ENCODE results near the gene CEP131.
A peak's percentile ranks its signal among the peaks of the same experiment; 100 is the strongest.
"Not testable (repeated sequence)": the region's sequence is repeated elsewhere in the genome, so short reads cannot be mapped to it uniquely, and the experiment has no call there.

The CEP131 gene

DNA sequence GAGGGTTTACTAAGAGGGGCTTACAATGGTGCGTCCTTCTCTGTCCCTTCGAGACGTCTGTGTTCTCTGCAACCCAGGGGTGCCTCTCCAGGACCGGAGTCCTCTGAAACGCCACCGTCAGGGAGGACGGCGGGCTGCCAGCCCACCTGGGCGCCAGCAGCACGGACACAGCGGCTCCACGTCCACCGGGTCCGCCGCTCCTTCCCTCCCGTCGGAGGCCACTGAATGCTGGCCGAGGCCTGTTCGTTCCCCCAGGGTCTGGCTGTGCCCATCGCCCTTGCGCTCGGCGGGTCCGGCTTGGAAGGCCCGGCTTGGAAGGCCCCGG lies 15.7 kb upstream of the CEP131 start:
- no peak for DNase-seq

DNA sequence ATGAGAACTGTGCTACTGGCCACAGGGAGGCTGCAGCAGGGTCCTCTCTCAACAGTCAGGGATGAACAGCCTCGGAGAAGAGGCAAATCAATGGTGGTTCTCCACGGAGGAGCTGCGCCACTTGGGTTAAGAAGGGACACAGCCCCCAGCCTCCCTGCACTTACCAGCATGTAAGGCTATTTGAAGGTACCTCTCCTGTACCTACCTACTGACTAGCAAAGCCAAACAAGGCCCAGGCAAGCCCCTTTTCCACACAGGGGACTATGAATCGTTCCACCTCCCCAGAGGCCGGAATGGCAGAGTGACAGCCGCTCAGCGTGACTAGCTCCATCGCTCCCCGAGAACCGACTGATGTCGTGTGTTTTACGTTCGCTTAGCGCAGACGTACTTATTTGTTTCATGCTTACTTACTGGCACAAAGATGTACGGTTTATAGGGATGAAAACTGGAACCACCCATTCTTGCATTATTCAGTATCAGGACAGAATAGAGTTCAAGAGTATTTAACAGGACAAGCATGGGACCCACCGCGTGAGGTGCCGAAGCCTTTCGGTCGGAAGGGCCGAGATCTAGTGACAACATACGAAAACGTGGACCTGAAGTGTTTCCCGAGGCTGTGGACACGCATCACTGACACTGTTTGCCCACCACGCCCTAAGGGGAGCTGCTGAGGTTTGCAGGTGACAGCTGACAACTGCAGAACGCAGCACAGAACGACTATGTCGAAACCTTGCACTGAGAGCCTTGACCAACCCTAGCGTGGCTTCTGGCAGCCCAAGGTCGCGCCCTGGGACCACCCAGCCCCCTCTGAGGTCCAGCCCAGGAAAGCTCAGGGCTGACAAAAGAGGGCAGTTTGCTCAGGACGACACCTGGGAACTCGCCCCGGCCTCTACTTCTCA lies 15.1 kb upstream of the CEP131 start:
- peak in 1 of 2 experiments; percentile 38 for DNase-seq

DNA sequence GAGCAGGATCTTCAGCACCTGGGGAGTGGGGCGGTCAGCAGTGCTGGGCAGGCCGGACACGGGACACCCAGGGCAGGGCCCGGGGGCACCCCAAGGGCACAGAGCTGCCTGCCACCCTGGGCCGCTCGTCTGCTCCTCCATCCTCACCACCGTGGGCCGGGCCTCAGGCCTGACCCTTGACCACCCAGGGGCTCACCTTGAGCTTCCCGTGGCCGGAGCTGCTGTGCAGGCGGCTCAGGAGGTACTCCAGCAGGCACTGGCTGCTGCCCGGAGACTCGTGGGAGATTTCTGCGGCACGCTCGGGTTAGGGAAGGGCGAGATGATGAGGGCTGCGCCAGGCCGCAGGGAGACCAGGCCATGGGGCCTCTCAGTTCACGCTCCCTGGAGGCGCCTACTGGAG lies 14.0 kb upstream of the CEP131 start:
- no peak for DNase-seq

DNA sequence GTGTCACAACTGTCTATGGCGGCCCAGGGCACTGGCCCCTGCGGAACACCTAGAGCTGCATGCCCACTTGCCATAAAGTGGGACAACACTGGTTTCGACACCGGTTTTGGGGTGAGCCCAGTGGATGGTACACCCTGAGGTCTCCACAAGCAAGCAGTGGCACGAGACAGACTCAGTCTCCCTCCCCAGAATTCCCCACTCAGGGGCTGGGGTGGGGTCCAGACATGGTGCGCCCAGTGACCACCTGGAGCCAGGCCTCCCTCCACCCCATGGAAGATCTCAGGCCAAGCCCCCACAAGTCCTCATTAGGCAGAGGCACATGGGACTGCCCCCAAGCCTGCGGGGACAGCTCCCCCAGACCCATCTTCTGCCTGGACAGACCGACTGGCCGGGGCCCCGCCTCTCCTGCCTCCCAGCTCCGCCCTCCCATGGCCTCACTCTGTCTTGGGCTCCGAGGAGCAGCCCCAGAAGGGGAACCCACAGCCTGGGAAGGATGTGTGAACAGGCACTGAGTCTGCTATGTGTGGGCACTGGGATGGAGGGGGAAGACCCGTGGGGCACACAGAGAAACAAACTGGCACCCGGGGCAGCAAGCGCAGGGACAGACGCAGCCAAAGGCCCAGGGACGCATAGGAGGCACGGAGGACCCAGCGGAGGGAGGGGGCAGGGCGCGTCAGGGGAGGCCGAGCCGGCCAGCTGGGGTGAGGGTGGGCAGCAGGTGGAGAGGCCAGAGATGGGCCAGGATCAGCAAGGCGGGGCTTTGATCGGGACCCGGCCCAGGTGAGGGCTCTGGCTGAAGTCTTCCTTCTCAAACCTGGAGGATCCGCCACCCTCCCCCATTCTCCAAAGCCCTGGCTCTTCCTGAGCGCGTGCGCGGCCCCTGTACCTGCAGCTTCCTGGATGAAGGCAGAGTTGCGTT lies 13.3 kb upstream of the CEP131 start:
- no peak for DNase-seq

DNA sequence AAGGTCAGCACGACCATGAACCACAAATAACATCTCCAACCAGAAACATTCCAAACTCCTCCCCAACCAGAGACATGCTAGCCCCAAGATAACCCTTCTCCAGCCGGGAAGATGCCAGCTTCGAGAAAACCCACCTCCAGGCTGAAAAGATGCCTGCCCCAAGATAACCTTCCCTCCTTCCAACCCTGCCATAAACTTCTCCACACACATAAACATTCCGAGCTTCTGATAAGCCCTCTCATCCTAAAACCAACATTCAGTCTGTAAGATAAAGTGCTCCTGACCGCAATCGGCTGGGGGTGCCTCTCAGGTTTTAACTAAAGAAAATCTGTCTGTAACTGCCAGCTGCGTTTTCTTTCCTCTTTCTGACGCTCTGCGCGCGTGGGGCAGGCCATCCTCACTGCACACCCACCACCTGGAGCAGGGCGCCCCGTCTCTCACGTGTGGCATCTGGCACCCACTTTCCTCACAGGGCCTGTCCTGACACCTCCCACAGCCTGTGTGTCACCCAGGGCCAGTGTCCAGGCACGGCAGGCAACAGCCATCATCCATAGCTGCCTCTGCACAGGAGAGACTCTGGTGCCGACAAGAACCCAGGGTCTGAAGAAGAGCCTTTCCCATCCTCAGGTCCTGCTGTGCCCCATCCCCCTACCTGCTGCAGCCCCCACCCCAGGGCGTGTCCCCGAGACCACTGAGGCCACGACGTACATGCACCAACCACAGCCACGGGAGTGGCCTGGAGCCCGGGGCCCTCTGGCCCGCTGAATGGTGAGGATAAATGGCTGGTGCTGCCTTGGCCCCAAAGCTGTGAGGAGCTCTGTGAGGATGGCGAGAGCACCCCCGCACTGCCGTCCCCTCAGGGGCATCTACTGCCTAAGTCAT lies 12.4 kb upstream of the CEP131 start:
- DNase-seq, result no peak

DNA sequence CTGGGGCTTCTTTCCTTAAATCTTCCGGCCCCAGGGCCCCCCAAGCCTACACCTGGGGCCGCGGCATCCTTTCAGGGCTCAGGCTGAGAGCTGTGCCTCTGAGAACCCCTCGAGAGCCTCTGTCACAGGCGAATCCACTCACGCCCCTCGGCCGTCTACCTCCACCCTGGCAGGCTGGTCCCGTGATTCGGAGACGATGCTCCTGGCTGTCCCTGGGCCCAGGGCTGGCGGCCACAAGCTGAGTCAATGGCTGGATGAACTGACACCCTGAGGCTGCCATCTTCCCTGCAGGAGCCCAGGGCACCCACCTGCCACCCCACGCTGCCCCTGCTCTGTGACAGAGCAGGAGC lies 11.7 kb upstream of the CEP131 start:
- DNase-seq, result no peak

DNA sequence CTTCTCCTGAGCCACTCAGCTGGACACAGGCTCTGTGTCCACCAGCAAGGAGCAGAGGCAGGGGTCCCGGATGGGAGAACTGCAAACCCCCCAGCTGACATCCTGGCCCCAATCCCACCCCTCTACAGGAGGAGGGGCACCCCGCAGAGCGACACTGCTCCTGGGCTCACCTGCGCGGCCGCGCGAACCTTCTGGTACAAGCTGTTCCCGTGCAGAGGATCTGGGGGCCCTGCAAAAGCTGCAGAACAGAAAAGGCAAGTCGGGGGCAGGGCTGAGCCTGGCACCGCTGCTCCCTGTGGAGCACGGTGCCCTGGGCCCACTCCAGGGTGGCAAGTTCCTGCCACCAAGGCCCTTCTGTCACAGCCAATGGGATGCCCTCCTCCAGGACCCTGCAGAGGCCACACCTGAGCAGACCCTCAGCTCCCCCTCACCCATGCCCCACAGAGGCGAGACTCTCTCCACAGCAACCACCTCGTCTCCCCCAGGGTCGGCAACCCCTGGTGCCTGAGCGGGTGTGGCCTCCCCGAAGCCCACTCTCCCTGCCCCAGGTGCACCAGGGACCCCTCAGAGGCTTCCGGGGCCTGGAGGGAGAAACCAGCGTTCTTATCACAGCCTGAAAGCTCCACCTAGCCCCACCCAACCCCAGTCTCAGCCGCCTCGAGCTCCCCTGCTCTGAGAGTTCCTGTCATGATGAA lies 11.2 kb upstream of the CEP131 start:
- no peak for DNase-seq

DNA sequence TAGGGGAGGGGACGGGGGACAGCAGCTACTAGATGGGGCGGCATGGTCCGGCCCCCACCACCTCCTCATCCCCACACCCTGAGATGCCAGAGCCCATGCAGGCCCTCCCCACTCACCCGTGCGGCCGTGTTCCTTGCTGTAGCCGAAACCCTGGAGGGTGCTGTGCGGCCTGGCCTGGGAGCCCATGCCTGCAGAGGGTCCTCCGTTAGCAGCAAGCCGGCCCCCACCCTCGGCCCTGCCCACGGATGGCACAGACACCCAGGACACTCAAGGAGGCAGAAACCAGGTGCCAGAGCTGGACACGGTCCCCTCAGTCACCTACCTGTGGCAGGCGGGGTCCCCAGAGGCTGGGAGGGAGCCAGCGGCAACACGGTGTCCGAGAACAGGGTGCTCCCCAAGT lies 10.6 kb upstream of the CEP131 start:
- no peak for DNase-seq

DNA sequence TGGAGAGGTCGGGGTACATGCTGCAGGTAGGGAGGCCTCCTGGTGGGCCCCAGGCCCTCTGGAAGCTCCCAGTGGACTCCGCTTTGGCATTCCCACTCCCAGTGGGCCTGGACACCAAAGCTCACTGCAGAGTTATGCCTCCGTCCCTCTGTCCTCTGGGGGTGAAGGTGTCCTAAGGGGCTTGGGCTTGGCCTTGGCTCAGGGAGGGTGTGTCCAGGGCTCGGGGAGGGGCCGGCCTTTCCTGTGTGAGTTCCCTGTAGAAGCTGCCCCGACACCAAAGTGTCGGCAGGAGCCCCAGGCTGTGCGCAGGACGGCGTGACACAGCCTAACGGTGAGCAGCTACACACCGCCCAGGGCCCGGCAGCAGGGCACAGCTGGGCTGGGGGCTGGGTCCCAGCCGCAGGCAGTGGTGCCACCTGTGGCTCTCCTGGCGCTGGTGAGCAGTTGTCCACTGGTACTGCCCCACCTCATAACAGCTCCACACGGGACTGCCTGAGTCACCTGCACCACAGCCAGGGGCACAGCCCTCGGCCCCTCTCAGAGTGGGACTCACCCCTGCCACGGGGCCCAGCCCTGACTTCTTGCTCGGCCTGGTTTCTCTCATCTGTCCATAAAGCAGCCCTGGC lies 10.0 kb upstream of the CEP131 start:
- no peak for DNase-seq

DNA sequence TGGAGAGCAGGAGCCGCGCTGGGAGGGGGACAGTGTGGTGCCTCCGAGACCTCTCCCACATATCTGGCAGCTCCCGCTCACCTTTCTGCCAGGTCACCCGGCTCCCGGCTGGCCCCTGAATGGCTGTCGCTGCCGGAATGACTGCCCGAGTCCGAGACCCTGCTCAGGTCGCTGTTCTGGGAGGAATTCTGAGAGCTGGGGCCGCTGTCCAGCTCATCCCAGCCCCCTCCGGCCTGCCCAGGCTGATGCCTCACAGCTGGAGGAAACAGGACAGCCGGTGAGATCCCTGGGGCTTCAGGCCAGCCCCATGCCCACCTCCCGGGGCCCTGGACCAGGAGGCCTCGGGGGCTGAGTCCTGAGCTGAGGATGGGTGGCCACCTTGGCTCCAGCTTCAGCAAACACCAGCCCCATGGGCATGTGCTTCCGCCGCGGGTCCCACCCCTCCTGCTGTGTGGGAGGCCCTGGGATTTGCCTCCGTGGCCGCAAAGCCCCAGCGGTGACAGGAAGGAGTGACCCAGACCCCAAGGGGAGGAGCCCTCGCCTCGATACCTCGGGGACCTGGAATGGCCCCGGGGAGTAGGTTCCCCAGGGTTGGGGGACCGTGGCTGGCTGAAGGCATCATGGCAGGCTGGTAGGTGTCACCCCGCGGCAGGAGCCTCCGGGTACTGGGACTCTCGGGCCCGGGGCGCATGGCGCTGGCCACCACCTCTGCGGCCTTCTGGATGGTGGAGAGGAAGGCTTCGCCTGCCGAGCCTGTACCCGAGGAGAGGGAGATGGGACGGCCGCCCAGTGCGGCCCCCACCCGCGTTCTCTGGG lies 9.2 kb upstream of the CEP131 start:
- DNase-seq, result no peak

DNA sequence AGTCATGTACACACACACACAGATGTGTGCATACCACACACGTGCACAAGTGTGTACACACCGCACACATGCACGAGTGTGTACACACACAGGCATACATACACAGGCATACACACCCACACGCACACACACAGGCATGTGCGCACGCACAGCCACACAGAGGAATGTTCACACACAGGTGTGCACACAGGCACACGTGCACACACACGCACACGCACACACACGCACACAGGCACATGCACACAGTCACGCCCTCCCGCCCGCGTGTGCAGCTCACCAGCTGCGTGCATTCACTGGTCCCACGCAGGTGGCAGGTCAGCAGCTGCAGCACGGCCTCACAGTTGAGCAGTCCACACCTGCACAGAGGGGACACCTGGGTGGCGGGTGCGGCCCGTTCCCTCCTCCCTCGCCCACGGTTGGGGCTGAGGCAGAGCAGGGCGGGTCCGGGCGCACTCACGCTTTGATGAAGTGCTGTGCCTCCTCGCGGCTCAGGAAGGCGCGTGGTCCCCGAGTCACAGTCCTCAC lies 8.4 kb upstream of the CEP131 start:
- DNase-seq, result no peak

DNA sequence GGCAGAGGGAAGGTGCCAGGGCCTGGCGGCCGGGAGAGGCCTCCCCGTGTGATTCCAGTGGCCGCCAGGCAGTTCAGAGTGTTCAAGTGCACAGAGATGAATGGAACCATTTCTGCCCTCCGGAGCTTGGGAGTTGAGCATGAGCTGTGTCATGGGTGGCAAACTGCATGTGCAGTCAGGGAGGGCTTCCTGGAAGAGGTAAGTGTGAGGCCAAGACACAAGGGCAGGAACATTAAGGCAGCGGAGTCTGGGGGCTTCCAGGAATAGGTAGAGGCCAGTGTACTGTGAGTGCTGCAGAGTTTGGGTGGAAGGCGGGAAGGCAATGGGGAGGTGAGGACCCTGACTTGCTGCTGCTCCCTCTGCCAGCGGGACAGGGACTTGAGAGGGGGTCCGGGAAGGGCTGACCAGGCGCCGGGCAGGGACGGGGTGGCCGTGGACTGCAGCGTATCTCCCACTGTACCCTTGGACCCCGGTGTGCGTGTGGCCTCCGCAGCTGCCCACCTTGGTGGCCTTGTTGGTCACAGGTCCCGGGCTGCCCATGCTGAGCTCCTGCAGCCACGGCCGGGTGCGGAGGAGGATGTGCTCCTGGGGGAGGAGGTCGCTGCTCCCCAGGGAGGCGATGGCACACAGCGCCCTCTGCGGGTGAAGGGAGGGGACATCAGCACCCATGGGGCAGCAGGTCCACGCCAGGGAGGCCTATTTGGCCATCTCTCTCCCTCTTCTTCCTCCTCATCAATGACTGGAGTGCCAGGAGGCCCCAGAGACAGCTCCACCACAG lies 7.5 kb upstream of the CEP131 start:
- peak in 1 of 2 experiments; percentile 66 for DNase-seq

DNA sequence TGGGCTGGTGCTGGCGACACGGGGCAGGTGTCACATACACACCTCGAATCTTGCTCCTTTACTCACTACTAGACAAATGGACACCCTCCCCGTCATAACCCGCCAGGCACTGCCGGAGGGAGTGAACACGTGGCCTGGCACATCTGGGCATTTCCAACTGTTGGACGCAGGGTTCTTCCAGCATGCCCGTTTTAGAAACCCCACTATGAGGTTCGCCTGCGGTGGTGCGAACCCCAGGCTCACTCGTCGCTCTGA lies 6.8 kb upstream of the CEP131 start:
- no peak for DNase-seq

DNA sequence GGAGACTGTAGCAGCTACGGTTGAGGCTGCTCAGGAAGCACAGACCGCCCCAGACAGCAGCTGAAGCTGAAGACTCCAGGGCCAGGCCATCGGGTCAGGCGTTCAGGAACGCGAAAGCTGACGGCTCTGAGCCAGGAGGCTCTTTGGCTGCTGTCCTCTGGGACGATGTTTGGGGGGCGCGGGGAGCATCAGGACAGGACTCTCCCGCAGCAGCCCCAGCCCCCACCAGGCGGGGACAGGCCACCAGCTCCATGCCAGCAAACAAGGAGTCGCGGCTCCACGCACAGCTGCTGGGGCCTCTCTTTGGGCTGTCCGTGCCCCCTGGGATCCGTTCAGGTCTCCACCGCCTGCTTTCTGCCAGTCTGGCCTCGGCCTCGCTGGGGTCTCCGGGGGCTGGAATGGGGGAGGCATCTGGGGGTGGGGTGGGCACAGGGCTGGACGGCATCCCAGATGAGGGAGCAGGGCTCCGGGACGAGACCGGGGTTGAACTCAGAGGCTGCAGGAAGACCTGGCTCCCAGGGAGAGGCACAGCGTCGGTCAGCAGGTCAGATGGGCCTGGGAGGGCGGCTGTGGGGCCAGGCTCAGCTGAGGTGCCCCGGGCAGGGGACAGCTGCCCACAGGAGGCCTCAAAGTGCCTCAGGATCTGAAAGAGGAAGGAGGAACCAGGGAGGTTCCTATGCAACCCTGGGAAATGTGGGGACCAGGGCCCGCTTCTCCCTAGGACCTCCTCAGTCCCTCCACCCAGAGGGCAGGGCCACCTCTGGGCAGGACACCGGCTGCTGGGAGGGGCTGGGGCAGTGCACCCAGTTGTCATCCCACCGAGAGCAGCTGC lies 6.3 kb upstream of the CEP131 start:
- no peak for DNase-seq

DNA sequence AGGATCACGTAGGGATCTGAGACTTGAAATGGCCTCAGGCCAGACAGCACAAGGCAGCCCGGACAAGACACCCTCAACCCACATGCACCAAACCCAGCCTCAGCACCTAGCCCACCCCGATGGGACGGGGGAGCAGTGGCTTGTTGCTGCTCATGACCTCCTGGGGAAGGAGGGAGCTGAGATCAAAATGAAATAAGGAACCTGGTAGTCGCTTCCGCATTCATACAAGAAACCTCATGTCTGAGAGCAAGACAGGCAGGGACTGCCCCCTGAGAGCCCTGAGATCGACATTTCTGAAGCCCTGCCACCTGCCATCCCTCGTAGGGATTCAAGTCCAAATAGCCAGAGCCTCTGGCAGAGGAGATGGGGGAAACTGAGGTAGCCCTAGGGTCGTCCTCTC lies 5.7 kb upstream of the CEP131 start:
- DNase-seq, result no peak

DNA sequence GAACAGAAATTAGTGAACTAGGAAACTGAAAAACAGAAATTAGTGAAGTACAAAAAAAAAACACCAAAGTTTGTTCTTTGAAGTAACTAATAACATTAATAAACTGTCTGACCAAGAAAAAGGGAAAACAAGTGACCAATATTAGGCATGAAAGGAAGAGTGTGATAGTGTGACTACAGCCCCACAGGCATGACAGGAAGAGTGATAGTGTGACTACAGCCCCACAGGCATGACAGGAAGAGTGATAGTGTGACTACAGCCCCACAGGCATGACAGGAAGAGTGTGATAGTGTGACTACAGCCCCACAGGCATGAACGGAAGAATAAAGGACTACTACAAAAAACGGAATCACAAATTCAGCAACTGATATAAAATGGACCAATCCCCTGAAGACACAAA lies 4.9 kb upstream of the CEP131 start:
- DNase-seq, result not testable (repeated sequence)

DNA sequence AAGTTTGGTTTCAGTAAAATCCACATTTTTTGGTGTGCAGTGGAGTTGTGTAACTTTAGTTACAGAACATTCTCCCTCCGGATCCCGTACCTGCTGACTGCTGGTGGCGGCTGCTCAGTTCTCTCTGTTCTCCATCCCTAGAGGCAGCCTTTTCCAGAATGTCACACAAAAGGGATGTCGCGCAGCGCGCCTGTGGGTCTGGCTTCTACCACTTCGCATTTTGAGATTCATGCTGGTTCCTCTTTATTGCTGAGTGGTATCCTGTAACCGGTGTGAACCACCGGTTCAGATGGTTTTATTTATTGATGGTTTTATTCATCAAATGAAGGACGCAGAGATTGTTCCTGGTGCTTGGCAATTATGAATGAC lies 981 bp upstream of the CEP131 start:
- no peak for DNase-seq

DNA sequence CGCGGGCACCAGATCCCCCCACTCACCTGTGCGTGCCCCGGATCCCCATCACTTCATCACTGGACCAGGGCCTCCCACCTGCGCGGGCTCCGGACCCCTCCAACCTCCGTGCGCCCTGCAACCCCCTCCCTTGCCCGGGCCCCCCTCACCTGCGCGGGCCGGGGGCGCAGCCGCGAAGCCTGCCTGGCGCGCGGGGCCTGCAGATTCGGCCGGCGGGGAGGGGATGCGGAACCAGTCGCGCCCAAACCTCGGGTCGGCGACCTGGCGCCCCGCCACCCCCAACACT lies 202 bp downstream of the CEP131 start:
- DNase-seq, result no peak

DNA sequence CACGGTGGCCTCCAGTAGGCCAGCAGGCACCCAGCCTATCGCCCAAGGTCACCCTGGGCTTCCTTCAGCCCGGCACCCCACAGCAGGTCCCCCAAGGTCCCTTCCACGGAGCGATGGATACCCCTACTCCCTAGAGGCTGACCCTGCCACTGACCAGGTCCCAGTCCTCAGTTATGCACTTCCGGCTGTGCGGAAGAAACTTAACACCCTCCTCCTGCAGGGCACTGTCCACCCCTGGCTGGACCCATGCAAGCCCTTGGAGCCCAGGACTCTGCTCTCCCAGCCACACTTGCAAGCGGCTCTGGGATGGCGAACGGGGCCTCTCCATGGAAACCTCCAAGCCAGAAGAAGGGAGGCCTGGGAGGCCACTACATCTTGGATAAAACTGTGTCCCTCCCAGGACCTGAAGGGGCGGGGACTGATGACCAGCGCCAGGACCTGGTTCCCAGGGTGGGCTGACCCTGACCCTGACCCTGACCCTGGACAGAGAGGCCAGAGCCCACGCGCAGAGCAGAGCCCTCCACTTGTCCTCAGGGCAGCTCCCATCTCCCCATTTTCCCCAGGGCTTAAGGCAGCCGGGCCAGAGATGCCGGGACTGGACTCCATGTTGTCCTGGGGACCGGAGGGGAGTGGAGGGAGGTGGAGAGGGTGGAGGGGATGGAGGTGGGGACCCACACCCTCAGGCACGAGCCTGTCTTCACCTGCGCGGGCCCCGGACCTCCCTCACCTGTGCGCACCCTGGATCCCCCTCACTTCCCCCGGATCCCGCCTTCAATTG lies 734 bp downstream of the CEP131 start:
- DNase-seq, result no peak
